Natural killer cell (primary cell): ENCODE results near the gene ERICH3. TPM values are rescaled to one million over a fixed set of nuclear protein-coding genes. Genes with fewer than 3 reads are reported as not detected.

ENCODE experiments used
- ATAC-seq, 3 donors: fragments of 150-1000 bp in 2 of 3; fragments of 200-7000 bp in 1 of 3; cut with Tn5 transposase; 1 replicate in 1 of 3; 2 replicates in 2 of 3; pipeline ENCODE4 v1.10.0; 2021; ENCODE audit warnings: mild to moderate bottlenecking in 2 of 3, moderate library complexity in 2 of 3
- DNase-seq, 2 donors: peaks; one replicate each; pipeline versions ENCODE4 v3.0.0 to v3.0.0-alpha.2; 2013 to 2021; ENCODE audit warnings: mixed read lengths in 1 of 2
- H3K27ac ChIP-seq: one replicate; pipeline ENCODE4 v1.5.1; 2013; ENCODE audit warnings: mild to moderate bottlenecking, low read length
- H3K27me3 ChIP-seq: one replicate; pipeline ENCODE4 v1.6.1; 2013; ENCODE audit warnings: low read length; ENCODE audit not compliant: control insufficient read depth, insufficient read depth
- H3K36me3 ChIP-seq: one replicate; pipeline ENCODE4 v1.6.1; 2013; ENCODE audit warnings: low read length; ENCODE audit not compliant: control insufficient read depth, insufficient read depth
- H3K4me1 ChIP-seq: one replicate; pipeline ENCODE4 v1.6.1; 2013; ENCODE audit warnings: low read length; ENCODE audit not compliant: control insufficient read depth, insufficient read depth
- H3K4me3 ChIP-seq: one replicate; pipeline ENCODE4 v1.5.1; 2013; ENCODE audit warnings: low read length
- H3K9me3 ChIP-seq: one replicate; pipeline ENCODE4 v1.6.1; 2013; ENCODE audit warnings: low read length; ENCODE audit not compliant: control insufficient read depth, insufficient read depth
- H3K27ac Mint-ChIP-seq, 2 donors: one replicate each; pipeline ENCODE4 v1.8.0; 2022; ENCODE audit warnings: mild to moderate bottlenecking in 2 of 2, mixed read lengths in 2 of 2, moderate library complexity in 1 of 2
- H3K27me3 Mint-ChIP-seq, 2 donors: one replicate each; pipeline ENCODE4 v1.8.0; 2022; ENCODE audit warnings: low read depth in 2 of 2, mixed read lengths in 2 of 2
- H3K36me3 Mint-ChIP-seq: one replicate; pipeline ENCODE4 v1.8.0; 2022; ENCODE audit warnings: mixed read lengths
- H3K4me1 Mint-ChIP-seq, 2 donors: one replicate each; pipeline ENCODE4 v1.8.0; 2022; ENCODE audit warnings: mixed read lengths in 2 of 2
- H3K4me3 Mint-ChIP-seq: one replicate; pipeline ENCODE4 v1.8.0; 2022; ENCODE audit warnings: mild to moderate bottlenecking, moderate library complexity, mixed read lengths
- H3K9me3 Mint-ChIP-seq, 2 donors: one replicate each; pipeline ENCODE4 v1.8.0; 2022; ENCODE audit warnings: mixed read lengths in 2 of 2
- WGBS: methylation state at CpG from one replicate; pipeline ENCODE4 v1.1.7; 2013; ENCODE audit warnings: missing lambda C conversion rate; ENCODE audit not compliant: insufficient coverage; 5-methylcytosine and 5-hydroxymethylcytosine counted together
- intact Hi-C: fragments of 100-400 bp; cut with micrococcal nuclease; formaldehyde crosslinking; loops from one replicate; pipeline ENCODE4 v1.14.2; 2022
- total RNA-seq, 4 donors: library from RNA; stranded (reverse); fragments of 120-200 nt in 1 of 4; gene quantifications; one replicate each; pipeline versions ENCODE4 v1.2.3 to v1.2.4, GENCODE V29; 2013 to 2022
- TF ChIP-seq, protein P1 (sequence below): fragments of 200-600 bp; IDR thresholded peaks from one replicate; pipeline ENCODE4 v1.8.0; 2022; ENCODE audit warnings: antibody characterized with exemption

Gene ERICH3
- total RNA-seq, 3 donors from 2014 or later (not counting 1 experiment from before 2014, with no cell fraction given) = 0.64 to 1.0 (median 0.68) TPM

DNA sequence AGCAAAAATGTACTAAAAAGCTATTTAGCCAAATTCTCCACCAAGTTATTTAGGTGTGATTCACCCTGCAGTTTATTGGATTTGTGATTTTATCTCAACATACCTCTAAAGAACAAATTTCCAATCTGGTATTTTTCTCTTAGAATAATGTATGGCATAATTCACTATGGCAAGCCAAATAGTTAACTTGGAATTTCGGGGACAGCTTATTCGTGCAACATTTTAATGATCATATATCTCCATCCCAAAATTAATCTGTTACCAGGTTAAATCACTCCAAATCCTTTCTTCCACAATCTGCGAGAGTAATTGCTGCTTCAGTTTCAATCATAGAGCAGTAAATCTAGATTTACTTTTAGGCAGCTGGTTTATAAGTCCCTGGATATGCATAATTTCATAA is 53.4 kb downstream of the ERICH3 start:
- H3K4me3 Mint-ChIP-seq = no peak overlapping the region
- no peaks in the 10 kb centered on the region for H3K36me3 Mint-ChIP-seq
- Histone ChIP-seq H3K4me3 (no peak overlapping the region), H3K27ac (no peak overlapping the region), H3K9me3 (no peaks in the 10 kb centered on the region), H3K36me3 (no peaks in the 10 kb centered on the region), H3K27me3 (no peaks in the 10 kb centered on the region), H3K4me1 (no peaks in the 10 kb centered on the region)
- TF ChIP-seq, protein P1, sequence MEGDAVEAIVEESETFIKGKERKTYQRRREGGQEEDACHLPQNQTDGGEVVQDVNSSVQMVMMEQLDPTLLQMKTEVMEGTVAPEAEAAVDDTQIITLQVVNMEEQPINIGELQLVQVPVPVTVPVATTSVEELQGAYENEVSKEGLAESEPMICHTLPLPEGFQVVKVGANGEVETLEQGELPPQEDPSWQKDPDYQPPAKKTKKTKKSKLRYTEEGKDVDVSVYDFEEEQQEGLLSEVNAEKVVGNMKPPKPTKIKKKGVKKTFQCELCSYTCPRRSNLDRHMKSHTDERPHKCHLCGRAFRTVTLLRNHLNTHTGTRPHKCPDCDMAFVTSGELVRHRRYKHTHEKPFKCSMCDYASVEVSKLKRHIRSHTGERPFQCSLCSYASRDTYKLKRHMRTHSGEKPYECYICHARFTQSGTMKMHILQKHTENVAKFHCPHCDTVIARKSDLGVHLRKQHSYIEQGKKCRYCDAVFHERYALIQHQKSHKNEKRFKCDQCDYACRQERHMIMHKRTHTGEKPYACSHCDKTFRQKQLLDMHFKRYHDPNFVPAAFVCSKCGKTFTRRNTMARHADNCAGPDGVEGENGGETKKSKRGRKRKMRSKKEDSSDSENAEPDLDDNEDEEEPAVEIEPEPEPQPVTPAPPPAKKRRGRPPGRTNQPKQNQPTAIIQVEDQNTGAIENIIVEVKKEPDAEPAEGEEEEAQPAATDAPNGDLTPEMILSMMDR = no peak
- H3K27ac Mint-ChIP-seq = no peak overlapping the region
- peaks cover 0 to 2% of the 10 kb centered on the region in 2 donors for H3K9me3 Mint-ChIP-seq
- H3K4me1 Mint-ChIP-seq = no peaks in the 10 kb centered on the region
- ATAC-seq (no peak), DNase-seq (no peak)
- 91% methylated on average over 3 of the region's 3 CpGs for WGBS
- H3K27me3 Mint-ChIP-seq = no peaks in the 10 kb centered on the region
- intact Hi-C loops = no loop called here

DNA sequence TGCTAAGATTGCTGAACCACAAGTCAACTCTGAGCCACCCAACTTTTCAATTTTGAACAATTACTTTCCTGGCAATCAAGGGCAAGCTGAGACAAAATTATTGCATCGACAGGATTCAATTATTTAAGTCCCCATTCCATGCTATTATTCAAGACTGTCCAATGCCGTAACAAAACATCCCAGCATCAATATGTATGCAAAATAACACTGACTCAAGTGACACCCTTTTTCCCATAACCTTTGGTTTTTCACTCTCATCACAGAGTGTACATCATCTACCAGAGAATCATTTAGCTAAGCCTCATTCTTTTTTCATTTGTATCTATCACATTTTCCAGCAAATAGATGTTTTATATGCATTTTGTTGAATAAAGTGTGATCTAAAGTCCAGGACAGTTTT is 54.6 kb downstream of the ERICH3 start:
- no peaks in the 10 kb centered on the region for H3K4me1 ChIP-seq
- TF ChIP-seq, protein P1 = no peak
- no peak overlapping the region for H3K27ac Mint-ChIP-seq
- ATAC-seq = no peak
- no peak for DNase-seq
- 83% methylated on average over 2 of the region's 2 CpGs for WGBS
- H3K27me3 ChIP-seq = no peaks in the 10 kb centered on the region
- H3K9me3 ChIP-seq = no peaks in the 10 kb centered on the region
- no peaks in the 10 kb centered on the region for H3K27me3 Mint-ChIP-seq
- no peaks in the 10 kb centered on the region for H3K36me3 ChIP-seq
- intact Hi-C loops = no loop called here
- no peak overlapping the region for H3K27ac ChIP-seq
- H3K36me3 Mint-ChIP-seq = no peaks in the 10 kb centered on the region
- no peak overlapping the region for H3K4me3 ChIP-seq
- no peaks in the 10 kb centered on the region for H3K4me1 Mint-ChIP-seq
- no peak overlapping the region for H3K4me3 Mint-ChIP-seq
- peaks cover 0 to 2% of the 10 kb centered on the region in 2 donors for H3K9me3 Mint-ChIP-seq

DNA sequence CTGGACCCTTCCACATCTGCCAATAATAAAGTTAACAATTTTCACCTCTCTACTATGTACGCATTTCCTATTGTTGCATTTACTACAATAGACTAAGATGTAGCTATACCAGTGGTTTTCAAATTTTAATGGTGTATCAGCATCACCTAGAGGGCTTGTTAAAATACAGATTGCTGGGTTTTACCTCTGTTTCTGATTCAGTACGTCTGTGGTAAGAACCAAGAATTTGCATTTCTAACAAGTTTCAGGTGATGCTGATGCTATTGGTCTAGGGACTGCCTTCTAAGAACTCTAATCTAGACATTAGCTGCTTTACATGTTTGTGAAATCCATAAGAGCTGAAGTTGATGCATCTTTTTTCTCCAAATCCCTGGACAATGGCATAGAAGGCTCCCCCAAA is 59.7 kb downstream of the ERICH3 start:
- ATAC-seq (no peak), DNase-seq (no peak)
- no peak overlapping the region for H3K27ac ChIP-seq
- Mint-ChIP-seq H3K4me3 (no peak overlapping the region), H3K27me3 (no peaks in the 10 kb centered on the region), H3K36me3 (no peaks in the 10 kb centered on the region), H3K4me1 (no peaks in the 10 kb centered on the region), H3K9me3 (no peaks in the 10 kb centered on the region), H3K27ac (no peak overlapping the region)
- no peaks in the 10 kb centered on the region for H3K9me3 ChIP-seq
- H3K4me3 ChIP-seq = no peak overlapping the region
- intact Hi-C loops = no loop called here
- H3K36me3 ChIP-seq = no peaks in the 10 kb centered on the region
- H3K4me1 ChIP-seq = no peaks in the 10 kb centered on the region
- H3K27me3 ChIP-seq = no peaks in the 10 kb centered on the region
- WGBS = 93% methylated on average over 1 of the region's 2 CpGs
- TF ChIP-seq, protein P1 = no peak

DNA sequence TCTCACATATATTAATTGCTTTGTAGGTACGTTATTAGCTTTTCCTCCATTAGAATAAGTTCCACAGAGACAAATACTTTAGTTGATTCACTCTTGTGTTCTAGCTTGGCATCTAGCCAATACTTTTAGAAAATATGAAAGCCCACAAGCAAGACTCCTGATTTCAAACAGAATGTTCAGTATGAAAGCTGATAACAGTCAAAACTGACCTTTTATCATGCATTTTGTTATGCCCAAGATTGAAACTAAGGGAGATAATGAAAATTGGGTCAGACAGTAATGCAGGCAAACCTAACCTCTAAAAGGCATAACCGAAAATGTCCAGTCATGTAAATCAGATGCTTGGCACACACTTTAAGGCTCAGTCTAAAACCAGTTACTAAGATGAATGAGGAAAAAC is 61.7 kb downstream of the ERICH3 start:
- Histone ChIP-seq H3K27ac (no peak overlapping the region), H3K4me3 (no peak overlapping the region), H3K36me3 (no peaks in the 10 kb centered on the region), H3K9me3 (no peaks in the 10 kb centered on the region), H3K4me1 (no peaks in the 10 kb centered on the region), H3K27me3 (no peaks in the 10 kb centered on the region)
- Mint-ChIP-seq H3K36me3 (no peaks in the 10 kb centered on the region), H3K4me3 (no peak overlapping the region), H3K27me3 (no peaks in the 10 kb centered on the region), H3K27ac (no peak overlapping the region), H3K9me3 (no peaks in the 10 kb centered on the region), H3K4me1 (no peaks in the 10 kb centered on the region)
- ATAC-seq = no peak
- 92% methylated on average over 2 of the region's 2 CpGs for WGBS
- intact Hi-C loops = no loop called here
- TF ChIP-seq, protein P1 = no peak
- DNase-seq = no peak
